Umbilical cord (tissue), 2 donors: ENCODE results near the gene TAS2R13. TPM values are rescaled to one million over a fixed set of nuclear protein-coding genes. Genes with fewer than 3 reads are reported as not detected.

ENCODE experiments used
- DNase-seq: peaks from one replicate; pipeline ENCODE4 v3.0.0-alpha.2; 2015; ENCODE audit warnings: low spot score
- total RNA-seq: library from RNA; depleted of rRNA; stranded (reverse); fragments of >200 nt; gene quantifications from one replicate; pipeline ENCODE4 v1.2.3, GENCODE V29; 2014; ENCODE audit warnings: low replicate concordance; ENCODE audit not compliant: insufficient read depth

The TAS2R13 gene
- total RNA-seq, result 5.3 TPM

- no peak for DNase-seq
These were observed at the start of gene TAS2R13 for GRCh38 chr12:10909462-10909861. TSS of gene TAS2R13 (minus strand) at chr12:10909562. CDS start at chr12:10909298, 264 bp downstream.

GRCh38 chr12:10957741-10958140 lies 48.4 kb upstream of the TAS2R13 start:
- no peak for DNase-seq

- DNase-seq, result no peak
These were observed 46.7 kb upstream of the TAS2R13 start for GRCh38 chr12:10956085-10956484.

DNA sequence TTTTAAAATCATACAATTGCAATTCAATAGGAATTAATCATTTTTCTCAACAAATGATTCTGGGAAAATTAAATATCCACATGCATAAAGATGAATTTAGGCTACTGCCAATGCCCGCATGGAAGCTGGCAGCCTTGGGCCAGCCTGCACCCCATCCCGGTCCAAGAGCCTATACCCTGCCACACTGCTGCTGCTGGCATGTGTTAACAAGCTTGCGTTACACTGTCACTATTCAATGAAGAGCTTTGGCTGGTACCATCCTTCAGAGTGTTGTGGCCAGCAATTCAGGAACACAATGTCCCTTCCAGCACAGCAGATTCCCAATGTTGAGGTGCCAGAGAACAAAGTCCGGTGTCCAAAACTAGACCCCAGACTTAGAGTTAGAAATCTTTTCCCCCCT lies 43.3 kb upstream of the TAS2R13 start:
- no peak for DNase-seq

DNA sequence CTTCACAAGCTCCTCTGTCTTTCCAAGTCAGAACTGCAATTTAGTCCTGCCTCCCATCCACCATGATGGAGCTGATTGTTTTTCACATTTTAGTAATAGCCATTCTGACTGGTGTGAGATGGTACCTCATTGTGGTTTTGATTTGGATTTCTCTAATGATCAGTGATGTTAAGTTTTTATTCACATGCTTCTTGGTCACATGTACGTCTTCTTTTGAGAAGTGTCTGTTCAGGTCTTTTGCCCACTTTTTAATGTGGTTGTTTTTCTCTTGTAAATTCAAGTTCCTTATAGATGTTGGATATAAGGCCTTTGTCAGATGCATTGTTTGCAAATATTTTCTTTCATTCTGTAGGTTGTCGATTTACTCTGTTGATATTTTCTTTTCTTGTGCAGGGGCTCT lies 33.8 kb upstream of the TAS2R13 start:
- DNase-seq, result no peak

- no peak for DNase-seq
These were observed 32.7 kb upstream of the TAS2R13 start for GRCh38 chr12:10941916-10942607.

DNA sequence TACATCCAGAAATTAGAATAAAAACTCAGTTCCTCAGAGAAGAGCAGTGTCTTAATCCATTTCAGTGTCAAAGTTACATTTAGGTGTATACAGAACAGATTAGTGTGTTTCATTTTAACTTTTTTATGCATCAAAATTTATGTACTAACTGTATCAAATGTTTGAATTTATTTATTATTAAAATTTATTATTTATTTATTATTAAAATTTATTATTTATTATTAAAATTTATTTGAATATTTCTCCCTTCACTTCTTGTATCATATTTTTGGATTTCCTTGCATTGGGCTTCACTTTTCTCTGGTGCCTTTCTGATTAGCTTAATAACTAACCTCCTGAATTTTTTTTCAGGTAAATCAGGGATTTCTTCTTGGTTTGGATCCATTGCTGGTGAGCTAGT lies 32.0 kb upstream of the TAS2R13 start:
- no peak for DNase-seq

- no peak for DNase-seq
These were observed 31.0 kb upstream of the TAS2R13 start for GRCh38 chr12:10940389-10940788.

DNA sequence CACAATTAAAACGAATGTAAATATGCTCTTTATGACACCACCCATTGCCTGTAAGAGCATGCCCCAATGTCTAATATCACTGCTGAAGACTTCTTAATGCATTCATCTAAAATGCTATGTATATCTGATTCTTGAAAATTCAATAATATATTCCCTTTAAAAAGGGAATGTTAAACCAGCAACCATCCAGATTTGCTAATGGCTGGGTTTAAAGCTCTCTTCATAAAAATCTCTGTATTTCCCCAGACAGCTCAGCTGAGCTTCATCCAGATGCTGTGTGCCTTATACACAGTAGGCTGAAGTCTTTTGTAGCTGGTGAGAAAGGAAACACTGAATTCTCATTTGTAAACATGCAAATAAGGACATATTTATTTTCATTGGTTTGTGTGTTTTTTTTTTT lies 29.8 kb upstream of the TAS2R13 start, which contains the start of gene TAS2R14:
TAS2R14 (minus strand) TSS at position 101 of the 400 bp plus-strand sequence; CDS start at position 45, 56 bp downstream.
- DNase-seq, result no peak

- DNase-seq, result no peak
These were observed 27.1 kb upstream of the TAS2R13 start for GRCh38 chr12:10936506-10936905.

- DNase-seq, result no peak
These were observed 19.5 kb upstream of the TAS2R13 start, which contains the start of gene PRH2 for GRCh38 chr12:10928746-10929286. TSS of gene PRH2 (plus strand) at chr12:10929236. CDS start at chr12:10929274, 38 bp downstream.

DNA sequence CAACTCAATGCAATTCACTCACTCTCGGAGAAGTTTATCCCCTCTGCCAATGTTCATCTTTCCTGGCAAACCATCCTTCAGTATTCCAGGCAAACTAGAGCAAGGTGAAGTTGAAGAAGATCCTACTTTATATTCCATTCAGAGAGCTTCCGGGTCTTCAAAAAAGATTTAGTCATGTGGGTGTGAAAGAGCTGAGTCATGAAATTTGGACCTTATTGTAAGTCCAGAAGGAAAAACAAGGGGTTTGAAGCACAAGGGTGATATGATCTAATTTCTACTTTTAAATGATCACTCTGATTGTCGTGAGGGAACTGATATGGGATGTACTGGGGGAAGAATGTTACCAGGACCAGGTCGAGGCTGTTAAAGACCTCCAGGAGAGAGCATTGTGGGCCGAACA lies 16.9 kb upstream of the TAS2R13 start:
- no peak for DNase-seq

DNA sequence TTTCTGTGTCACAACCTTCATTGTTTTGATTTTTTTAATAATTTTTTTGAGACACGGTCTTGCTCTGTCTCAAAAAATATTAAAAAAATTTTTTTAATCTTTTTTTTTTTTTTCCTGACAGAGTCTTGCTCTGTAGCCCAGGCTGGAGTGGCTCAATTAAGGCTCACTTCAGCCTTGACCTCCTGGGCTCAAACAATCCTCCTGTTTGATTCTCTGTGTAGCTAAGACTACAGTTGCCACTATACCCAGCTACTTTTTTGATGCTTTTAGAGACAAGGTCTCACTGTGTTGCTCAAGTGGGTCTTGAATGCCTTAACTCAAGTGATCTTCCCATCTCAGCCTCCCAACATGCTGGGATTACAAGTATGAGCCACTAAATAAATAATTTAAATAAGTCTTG lies 10.4 kb upstream of the TAS2R13 start:
- no peak for DNase-seq

- no peak for DNase-seq
These were observed 1.0 kb upstream of the TAS2R13 start for GRCh38 chr12:10910380-10910779.

GRCh38 chr12:10904686-10905085 lies 4.7 kb downstream of the TAS2R13 start:
- DNase-seq, result no peak

DNA sequence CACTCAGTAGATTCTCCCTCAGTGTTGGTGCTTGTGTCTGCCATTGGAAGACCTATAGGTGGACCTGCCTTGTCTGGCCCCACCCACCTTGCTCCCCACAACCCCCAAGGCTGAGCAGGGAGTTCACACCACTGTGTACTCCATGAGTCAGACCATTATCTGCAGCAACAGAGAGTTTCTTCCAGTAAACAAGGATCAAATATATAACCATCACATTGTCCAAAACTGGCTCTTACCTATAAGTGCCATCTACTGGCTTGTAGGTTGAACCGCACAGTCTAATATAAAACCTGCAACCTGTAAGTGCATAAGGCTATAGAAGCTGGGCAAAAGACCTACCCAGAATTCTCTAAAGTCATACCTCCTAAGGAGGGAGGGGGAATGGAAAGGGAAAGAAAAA lies 7.9 kb downstream of the TAS2R13 start:
- no peak for DNase-seq

DNA sequence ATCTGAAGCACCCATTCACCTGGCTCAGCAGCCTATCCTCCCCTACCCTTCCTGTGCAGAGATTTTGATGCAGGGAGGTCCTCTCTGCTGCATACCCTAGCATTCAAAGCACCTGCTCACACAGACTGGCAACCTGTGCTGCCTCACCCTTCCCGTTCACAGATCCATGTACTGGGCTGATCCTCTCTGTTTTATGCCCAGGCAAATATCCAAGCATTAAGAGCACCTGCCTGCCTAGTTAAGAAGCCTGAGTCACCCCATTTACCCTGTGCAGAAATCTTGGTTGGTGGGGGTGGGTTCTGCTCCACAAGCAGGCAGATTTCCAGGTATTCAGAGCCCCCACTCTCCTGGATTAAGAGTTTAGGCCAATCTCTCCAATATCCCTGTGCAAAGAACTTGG lies 8.4 kb downstream of the TAS2R13 start:
- no peak for DNase-seq

DNA sequence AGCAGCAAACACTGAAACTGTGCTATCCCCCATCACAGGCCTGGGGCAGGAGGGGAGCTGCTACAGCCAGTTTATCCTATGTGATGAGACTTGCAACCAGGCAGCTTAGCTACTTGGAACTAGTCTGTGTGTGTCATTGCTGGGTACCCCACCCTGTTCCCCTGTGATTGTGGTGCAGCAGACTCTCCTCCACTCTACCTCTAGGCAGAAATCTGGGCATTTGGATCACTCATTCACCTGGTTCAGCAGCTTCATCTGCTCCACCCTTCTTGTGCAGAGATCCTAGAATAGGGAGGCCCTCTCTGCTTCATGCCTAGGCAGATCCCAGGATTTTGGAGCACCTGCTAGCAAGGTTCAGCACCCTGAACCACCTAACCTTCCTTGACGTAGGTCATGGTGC lies 8.8 kb downstream of the TAS2R13 start:
- DNase-seq, result no peak

DNA sequence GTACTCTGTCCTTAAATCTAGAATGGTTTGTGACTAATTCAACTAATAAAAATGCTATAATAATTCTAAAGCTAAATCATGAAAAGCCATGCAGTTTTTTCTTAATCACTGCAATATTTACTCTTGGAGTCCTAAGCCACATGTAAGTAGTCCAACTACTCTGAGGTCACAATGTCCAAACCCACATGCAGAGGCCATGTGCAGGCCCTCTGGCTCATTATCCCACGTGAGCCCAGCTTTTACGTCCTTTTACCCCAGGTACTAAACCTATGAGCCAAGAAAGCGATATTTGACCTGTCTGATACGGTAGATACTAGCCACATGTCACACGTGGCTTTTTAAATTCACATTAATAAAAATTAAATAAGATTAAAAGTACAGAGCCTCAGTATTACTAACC lies 12.5 kb downstream of the TAS2R13 start:
- DNase-seq, result no peak

DNA sequence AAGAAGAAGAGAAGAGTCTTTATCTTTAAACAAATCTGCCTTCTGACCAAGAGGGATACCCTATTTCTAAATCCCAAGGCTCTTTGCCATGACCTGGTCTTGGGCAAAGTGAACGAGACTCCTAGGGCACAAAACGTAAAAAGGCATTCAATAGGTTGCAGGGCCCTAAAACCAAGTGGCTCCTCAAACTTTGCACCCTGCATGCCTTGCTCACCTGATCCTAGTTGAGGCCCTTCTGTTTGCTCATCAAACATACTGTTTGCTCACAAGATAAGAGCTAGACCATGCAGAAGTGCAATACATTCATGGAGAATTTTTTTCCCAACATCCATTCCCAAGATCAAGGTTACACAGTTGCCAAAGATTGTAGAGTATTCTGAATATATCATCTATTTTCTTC lies 17.4 kb downstream of the TAS2R13 start:
- DNase-seq, result no peak

DNA sequence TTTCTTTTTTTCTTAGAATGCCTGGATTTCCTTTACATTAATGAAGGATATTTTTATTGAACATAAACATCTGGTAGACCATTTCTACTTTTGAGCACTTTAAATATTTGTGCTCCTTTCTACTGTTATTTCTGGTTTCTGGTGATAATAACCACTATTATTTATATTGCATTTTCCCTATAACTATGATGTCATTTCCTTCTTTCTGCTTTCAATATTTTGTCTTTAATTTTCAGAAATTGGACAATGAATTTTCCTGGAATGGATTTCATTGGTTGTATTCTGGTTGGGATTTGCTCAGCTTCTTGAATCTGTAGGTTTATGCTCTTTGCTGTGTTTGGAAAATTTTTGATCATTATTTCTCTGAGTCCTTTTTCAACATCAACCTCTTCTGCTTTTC lies 20.1 kb downstream of the TAS2R13 start:
- DNase-seq, result no peak

GRCh38 chr12:10884086-10884725 lies 25.2 kb downstream of the TAS2R13 start, which contains the start of gene PRH1:
TSS of gene PRH1 (minus strand) at chr12:10884255. CDS start at chr12:10884217, 38 bp downstream.
- no peak for DNase-seq

DNA sequence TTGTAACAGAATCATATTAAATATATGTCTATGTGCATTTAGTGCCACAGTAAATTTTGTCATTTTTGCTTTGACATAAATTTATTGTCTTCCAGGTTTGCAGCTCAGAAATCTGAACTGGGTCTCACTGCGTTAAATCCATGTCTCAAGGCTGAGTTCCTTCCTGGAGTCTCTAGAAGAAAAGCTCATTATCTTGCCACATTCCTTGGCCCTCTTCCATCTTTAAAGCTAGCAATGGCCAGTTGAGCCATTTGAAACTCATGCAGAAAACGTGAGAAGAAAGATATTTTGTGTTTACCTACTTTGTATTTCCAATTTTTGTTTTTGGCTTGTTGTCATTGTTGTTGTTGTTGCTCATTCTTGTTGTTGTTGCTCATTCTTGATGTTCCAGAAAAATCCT lies 36.0 kb downstream of the TAS2R13 start:
- DNase-seq, result no peak
